PC-9 (cell line): Measurements from ENCODE around the gene HBG2. TPM values are rescaled to one million over a fixed set of nuclear protein-coding genes. Genes with fewer than 3 reads are reported as not detected.

Source experiments
- BruUV-seq: library from RNA; stranded (reverse); fragments of 400-500 nt; replicated peaks from 2 replicates; lab custom pipeline; 2021; lab: Mats Ljungman, UMichigan
- CTCF ChIA-PET: fragments of 300-600 bp; sonication (Branson Sonifier 250); formaldehyde crosslinking; loops from one replicate; lab custom pipeline; 2022; ENCODE audit warnings: antibody characterized with exemption; lab: Charles Lee
- POLR2A ChIA-PET: fragments of 300-600 bp; sonication (Branson Sonifier 250); formaldehyde crosslinking; loops from one replicate; lab custom pipeline; 2022; ENCODE audit warnings: antibody characterized with exemption; ENCODE audit not compliant: unreplicated experiment; lab: Charles Lee
- DNase-seq, 2 experiments: peaks; one replicate each; pipeline versions ENCODE4 v3.0.0 to v3.0.0-alpha.2; 2015 to 2022; ENCODE audit warnings: mixed read lengths in 1 of 2
- H2AFZ ChIP-seq: fragments of 200-600 bp; sonication (generic); 2 replicates; pipeline ENCODE4 v1.8.1; 2017; ENCODE audit warnings: antibody characterized with exemption
- H3F3A ChIP-seq: fragments of 200-600 bp; sonication (generic); 2 replicates; pipeline ENCODE4 v1.8.1; 2017; ENCODE audit warnings: antibody characterized with exemption, mild to moderate bottlenecking, low read depth; ENCODE audit not compliant: insufficient read depth
- H3K27ac ChIP-seq: fragments of 200-600 bp; sonication (generic); 2 replicates; pipeline ENCODE4 v1.6.1; 2016; ENCODE audit warnings: mixed run types
- H3K27me3 ChIP-seq: fragments of 200-600 bp; sonication (generic); 2 replicates; pipeline ENCODE4 v1.6.1; 2016; ENCODE audit warnings: low read depth, mixed run types; ENCODE audit not compliant: insufficient read depth
- H3K36me3 ChIP-seq: fragments of 200-600 bp; sonication (generic); 2 replicates; pipeline ENCODE4 v1.6.1; 2016; ENCODE audit warnings: low read depth, mixed run types
- H3K4me1 ChIP-seq: fragments of 200-600 bp; sonication (generic); replicated peaks from 2 replicates; pipeline ENCODE4 v1.6.1; 2016; ENCODE audit warnings: mixed run types; ENCODE audit not compliant: insufficient read depth
- H3K4me2 ChIP-seq: fragments of 200-600 bp; sonication (generic); 2 replicates; pipeline ENCODE4 v1.6.1; 2017; ENCODE audit warnings: mixed run types
- H3K4me3 ChIP-seq: fragments of 200-600 bp; sonication (generic); 2 replicates; pipeline ENCODE4 v1.6.1; 2016; ENCODE audit warnings: mixed run types
- H3K79me2 ChIP-seq: fragments of 200-600 bp; sonication (generic); 2 replicates; pipeline ENCODE4 v1.6.1; 2017; ENCODE audit warnings: low read depth, mixed run types
- H3K9me2 ChIP-seq: fragments of 200-600 bp; sonication (generic); 2 replicates; pipeline ENCODE4 v1.8.1; 2017; ENCODE audit warnings: mild to moderate bottlenecking; ENCODE audit not compliant: insufficient read depth
- H3K9me3 ChIP-seq: fragments of 200-600 bp; sonication (generic); 2 replicates; pipeline ENCODE4 v1.8.1; 2016; ENCODE audit warnings: low read depth; ENCODE audit not compliant: insufficient read depth
- H4K20me1 ChIP-seq: fragments of 200-600 bp; sonication (generic); 2 replicates; pipeline ENCODE4 v1.8.1; 2017; ENCODE audit not compliant: insufficient read depth
- EZH2 ChIP-seq: fragments of 200-600 bp; sonication (generic); IDR thresholded peaks from 2 replicates; pipeline ENCODE4 v1.8.0; 2017; ENCODE audit warnings: antibody characterized with exemption, low read depth
- intact Hi-C: fragments of 100-400 bp; cut with micrococcal nuclease; formaldehyde crosslinking; loops from one replicate; pipeline ENCODE4 v1.10.0; 2022; ENCODE audit not compliant: unreplicated experiment
- total RNA-seq: library from RNA; stranded (reverse); gene quantifications from 2 replicates; pipeline ENCODE4 v1.2.3, GENCODE V29; 2021
- TF ChIP-seq, protein P1 (sequence below): fragments of 200-600 bp; sonication (generic); conservative IDR thresholded peaks from 2 replicates; pipeline ENCODE4 v1.6.1; 2017; ENCODE audit warnings: mixed run types, antibody characterized with exemption, mild to moderate bottlenecking, moderate library complexity

Gene HBG2
- total RNA-seq, 1 experiment from 2014 or later = not detected

DNA sequence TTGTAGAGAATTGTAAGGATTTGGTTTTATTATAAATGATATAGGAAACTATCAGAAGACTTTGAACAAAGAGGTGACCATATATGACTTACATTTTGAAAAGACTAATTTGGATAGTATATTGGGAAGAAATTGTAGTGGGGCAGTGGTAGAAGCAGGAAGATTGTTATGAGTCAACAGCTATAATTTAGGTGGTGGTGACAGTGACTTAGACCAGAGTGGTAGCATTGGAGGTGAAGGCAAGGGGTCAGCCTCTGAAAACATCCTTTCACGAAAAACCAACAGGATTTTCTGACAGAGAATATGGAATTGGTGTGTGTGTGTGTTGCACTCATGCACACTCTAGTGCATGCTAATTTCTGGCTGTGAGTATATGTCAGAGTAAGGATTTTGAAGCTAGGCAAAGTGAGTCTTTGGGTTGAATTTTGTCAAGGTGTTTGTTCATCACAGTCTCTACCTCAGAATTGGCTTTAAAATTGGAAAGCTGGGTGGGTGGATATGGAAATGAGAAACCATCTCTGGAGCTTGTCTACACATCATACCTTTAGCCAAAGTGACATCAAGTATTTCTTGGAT is 23.3 kb upstream of the HBG2 start:
- no peaks in the 10 kb centered on the region for H3K9me3 ChIP-seq
- H3K4me3 ChIP-seq = no peak overlapping the region
- POLR2A ChIA-PET = no interaction called here
- H3K36me3 ChIP-seq = no peaks in the 10 kb centered on the region
- H4K20me1 ChIP-seq = no peaks in the 10 kb centered on the region
- peaks cover 7% of the 10 kb centered on the region for H3K4me1 ChIP-seq
- H3F3A ChIP-seq = 0 out of 2 replicates have a peak, but pooled peaks cover 3% of the 10 kb centered on the region
- DNase-seq = no peak
- no peak for TF ChIP-seq EZH2
- TF ChIP-seq, protein P1, sequence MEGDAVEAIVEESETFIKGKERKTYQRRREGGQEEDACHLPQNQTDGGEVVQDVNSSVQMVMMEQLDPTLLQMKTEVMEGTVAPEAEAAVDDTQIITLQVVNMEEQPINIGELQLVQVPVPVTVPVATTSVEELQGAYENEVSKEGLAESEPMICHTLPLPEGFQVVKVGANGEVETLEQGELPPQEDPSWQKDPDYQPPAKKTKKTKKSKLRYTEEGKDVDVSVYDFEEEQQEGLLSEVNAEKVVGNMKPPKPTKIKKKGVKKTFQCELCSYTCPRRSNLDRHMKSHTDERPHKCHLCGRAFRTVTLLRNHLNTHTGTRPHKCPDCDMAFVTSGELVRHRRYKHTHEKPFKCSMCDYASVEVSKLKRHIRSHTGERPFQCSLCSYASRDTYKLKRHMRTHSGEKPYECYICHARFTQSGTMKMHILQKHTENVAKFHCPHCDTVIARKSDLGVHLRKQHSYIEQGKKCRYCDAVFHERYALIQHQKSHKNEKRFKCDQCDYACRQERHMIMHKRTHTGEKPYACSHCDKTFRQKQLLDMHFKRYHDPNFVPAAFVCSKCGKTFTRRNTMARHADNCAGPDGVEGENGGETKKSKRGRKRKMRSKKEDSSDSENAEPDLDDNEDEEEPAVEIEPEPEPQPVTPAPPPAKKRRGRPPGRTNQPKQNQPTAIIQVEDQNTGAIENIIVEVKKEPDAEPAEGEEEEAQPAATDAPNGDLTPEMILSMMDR = no peak
- no peak overlapping the region for H2AFZ ChIP-seq
- H3K27ac ChIP-seq = no peak overlapping the region
- no peaks in the 10 kb centered on the region for H3K9me2 ChIP-seq
- BruUV-seq = no TSS peak
- CTCF ChIA-PET = interaction anchor here (0.6 kb wide), 1 partner anchor 40 kb away, joined by 4 read pairs; no protein-coding TSS in a partner anchor
- no peaks in the 10 kb centered on the region for H3K79me2 ChIP-seq
- intact Hi-C loops = no loop called here
- H3K4me2 ChIP-seq = no peak overlapping the region
- no peaks in the 10 kb centered on the region for H3K27me3 ChIP-seq

DNA sequence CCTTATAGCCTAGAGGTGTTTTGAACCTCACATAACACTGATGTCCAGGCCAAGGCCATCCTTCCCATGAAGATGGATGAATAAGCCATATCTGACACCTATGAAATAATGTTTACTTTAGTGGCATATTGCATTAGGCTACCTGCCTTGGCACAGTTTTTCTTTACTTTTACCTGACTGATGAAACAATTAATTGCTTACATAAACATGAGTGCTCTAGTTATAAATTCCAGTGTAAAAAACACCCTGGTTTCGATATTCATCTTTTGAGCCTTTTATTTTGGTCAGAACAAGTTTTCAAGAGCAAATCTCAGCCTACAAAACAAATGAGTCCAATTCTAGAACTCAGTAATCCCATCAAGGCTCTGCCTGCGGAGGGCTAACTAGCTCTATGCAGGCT is 22.1 kb upstream of the HBG2 start:
- no peaks in the 10 kb centered on the region for H3K9me3 ChIP-seq
- TF ChIP-seq, protein P1 = no peak
- TF ChIP-seq EZH2 = no peak
- no TSS peak for BruUV-seq
- no peaks in the 10 kb centered on the region for H4K20me1 ChIP-seq
- intact Hi-C loops = no loop called here
- no peak overlapping the region for H3K27ac ChIP-seq
- H3F3A ChIP-seq = 0 out of 2 replicates have a peak, but pooled peaks cover 3% of the 10 kb centered on the region
- no peaks in the 10 kb centered on the region for H3K9me2 ChIP-seq
- no peaks in the 10 kb centered on the region for H3K79me2 ChIP-seq
- H3K4me1 ChIP-seq = peaks cover 7% of the 10 kb centered on the region
- H3K27me3 ChIP-seq = no peaks in the 10 kb centered on the region
- CTCF ChIA-PET = interaction anchor here (0.7 kb wide), 1 partner anchor 105 kb away, joined by 8 read pairs; no protein-coding TSS in a partner anchor
- no peak overlapping the region for H3K4me3 ChIP-seq
- DNase-seq = no peak
- POLR2A ChIA-PET = no interaction called here
- H3K4me2 ChIP-seq = no peak overlapping the region
- no peak overlapping the region for H2AFZ ChIP-seq
- no peaks in the 10 kb centered on the region for H3K36me3 ChIP-seq

DNA sequence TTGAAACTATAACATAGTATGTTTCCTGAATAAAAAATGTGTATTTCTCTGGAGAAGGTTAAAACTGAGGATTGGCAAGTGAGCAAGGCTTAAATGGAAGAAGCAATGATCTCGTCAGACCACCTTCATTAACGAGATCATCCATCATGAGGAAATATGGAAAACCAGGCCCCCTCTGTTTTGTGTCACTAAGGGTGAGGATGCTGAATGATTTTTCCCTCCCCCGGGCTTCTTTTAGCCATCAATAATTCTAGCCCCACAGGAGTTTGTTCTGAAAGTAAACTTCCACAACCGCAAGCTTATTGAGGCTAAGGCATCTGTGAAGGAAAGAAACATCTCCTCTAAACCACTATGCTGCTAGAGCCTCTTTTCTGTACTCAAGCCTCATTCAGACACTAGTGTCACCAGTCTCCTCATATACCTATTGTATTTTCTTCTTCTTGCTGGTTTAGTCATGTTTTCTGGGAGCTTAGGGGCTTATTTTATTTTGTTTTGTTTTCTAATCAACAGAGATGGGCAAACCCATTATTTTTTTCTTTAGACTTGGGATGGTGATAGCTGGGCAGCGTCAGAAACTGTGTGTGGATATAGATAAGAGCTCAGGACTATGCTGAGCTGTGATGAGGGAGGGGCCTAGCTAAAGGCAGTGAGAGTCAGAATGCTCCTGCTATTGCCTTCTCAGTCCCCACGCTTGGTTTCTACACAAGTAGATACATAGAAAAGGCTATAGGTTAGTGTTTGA is 21.0 kb upstream of the HBG2 start:
- H3K9me3 ChIP-seq = no peaks in the 10 kb centered on the region
- CTCF ChIA-PET = no interaction called here
- no peaks in the 10 kb centered on the region for H3K36me3 ChIP-seq
- intact Hi-C loops = no loop called here
- H3K4me3 ChIP-seq = no peak overlapping the region
- H4K20me1 ChIP-seq = no peaks in the 10 kb centered on the region
- no peak overlapping the region for H2AFZ ChIP-seq
- H3K27ac ChIP-seq = no peak overlapping the region
- no peak for TF ChIP-seq EZH2
- POLR2A ChIA-PET = no interaction called here
- DNase-seq = no peak
- H3K4me2 ChIP-seq = no peak overlapping the region
- H3K27me3 ChIP-seq = no peaks in the 10 kb centered on the region
- H3K4me1 ChIP-seq = peaks cover under 1% of the 10 kb centered on the region; the same call in 1 of the 2 replicates
- H3K9me2 ChIP-seq = no peaks in the 10 kb centered on the region
- BruUV-seq = no TSS peak
- H3F3A ChIP-seq = no peaks in the 10 kb centered on the region
- H3K79me2 ChIP-seq = no peaks in the 10 kb centered on the region
